Measurements from ENCODE around the gene ATAT1. TPM values are rescaled to one million over a fixed set of nuclear protein-coding genes. Genes with fewer than 3 reads are reported as not detected.
A peak's percentile ranks its signal among the peaks of the same experiment; 100 is the strongest.

The ATAT1 gene
- total and polyA plus RNA-seq, 2 of the 13 experiments (the other 11 are each of a cell fraction or from before 2014, with no cell fraction given) = 9.2 to 23.6 TPM

GRCh38 chr6:30617565-30618269, 9.0 kb upstream of the ATAT1 start, which contains the start of gene MRPS18B (continued):
- no peak for TF ChIP-seq ZNF652 (CRISPR knock-in tag; IDR thresholded peaks at IDR 0.05; ENCODE audit: borderline replicate concordance, low read depth)
- TF ChIP-seq TERF1 (CRISPR knock-in tag; IDR thresholded peaks at IDR 0.05) = no peak
- TF ChIP-seq HOMEZ (CRISPR knock-in tag; IDR thresholded peaks at IDR 0.05; ENCODE audit: low read depth) = no peak; the same call in 1 of the 2 replicates
- peak; percentile 81 for TF ChIP-seq KDM5B (CRISPR knock-in tag; IDR thresholded peaks at IDR 0.05; ENCODE audit: borderline replicate concordance)
- TF ChIP-seq MEIS1 (CRISPR knock-in tag; IDR thresholded peaks at IDR 0.05; ENCODE audit: borderline replicate concordance) = no peak; the same call in 1 of the 2 replicates
- no peak; the same call in 1 of the 2 replicates for TF ChIP-seq ZNF639 (CRISPR knock-in tag; conservative IDR thresholded peaks at IDR 0.05)
- TF ChIP-seq ZNF775 (CRISPR knock-in tag; IDR thresholded peaks at IDR 0.05; ENCODE audit: borderline replicate concordance) = no peak
- TF ChIP-seq ZNF543 (CRISPR knock-in tag; IDR thresholded peaks at IDR 0.05) = no peak
- TF ChIP-seq ZSCAN20 (CRISPR knock-in tag; IDR thresholded peaks at IDR 0.05; ENCODE audit: borderline replicate concordance) = no peak
- no peak for TF ChIP-seq PAWR (CRISPR knock-in tag; IDR thresholded peaks at IDR 0.05; ENCODE audit: borderline replicate concordance)
- TF ChIP-seq CSRNP1 (CRISPR knock-in tag; IDR thresholded peaks at IDR 0.05) = no peak; the same call in 1 of the 2 replicates
- TF ChIP-seq NR2F1 (CRISPR knock-in tag; IDR thresholded peaks at IDR 0.05) = peak in 1 of 2 experiments; percentile 53; a peak in 2 of 4 replicates
- TF ChIP-seq RCOR2 (CRISPR knock-in tag; IDR thresholded peaks at IDR 0.05) = no peak
- no peak for TF ChIP-seq ZMYM3 (CRISPR knock-in tag; IDR thresholded peaks at IDR 0.05)
- peak; percentile 83; the same call in 1 of the 2 replicates for TF ChIP-seq ZNF256 (CRISPR knock-in tag; conservative IDR thresholded peaks at IDR 0.05)
- TF ChIP-seq GATAD1 (CRISPR knock-in tag; IDR thresholded peaks at IDR 0.05) = peak; percentile 88
- no peak for TF ChIP-seq ZFP36L2 (CRISPR knock-in tag; IDR thresholded peaks at IDR 0.05)
- TF ChIP-seq ZNF382 (CRISPR knock-in tag; IDR thresholded peaks at IDR 0.05; ENCODE audit: borderline replicate concordance) = no peak
- no peak for TF ChIP-seq IKZF5 (CRISPR knock-in tag; IDR thresholded peaks at IDR 0.05)
- TF ChIP-seq CBX5 (CRISPR knock-in tag; IDR thresholded peaks at IDR 0.05; ENCODE audit: borderline replicate concordance) = peak; percentile 69; the same call in 1 of the 2 replicates
- no peak for TF ChIP-seq ZSCAN25 (CRISPR knock-in tag; IDR thresholded peaks at IDR 0.05)
- TF ChIP-seq HOXA9 (CRISPR knock-in tag; IDR thresholded peaks at IDR 0.05; ENCODE audit: borderline replicate concordance) = no peak
